Body of pancreas (tissue), 4 donors: ENCODE measurements around the gene NTRK1.

Experiments used
- POLR2A ChIP-seq, 3 donors: fragments of 450-650 bp; IDR thresholded peaks; one replicate each; pipeline ENCODE4 v1.6.1; 2016; ENCODE audit warnings: antibody characterized with exemption in 3 of 3, mild to moderate bottlenecking in 2 of 3
- TF ChIP-seq, protein P1 (sequence below), 7 experiments: fragments of 450-650 bp in 4 of 7; fragments of 200-600 bp in 3 of 7; sonication (generic) in 3 of 7; IDR thresholded peaks; one replicate each; pipeline ENCODE4 v1.5.1; 2016 to 2019; ENCODE audit warnings: antibody characterized with exemption in 7 of 7

DNA sequence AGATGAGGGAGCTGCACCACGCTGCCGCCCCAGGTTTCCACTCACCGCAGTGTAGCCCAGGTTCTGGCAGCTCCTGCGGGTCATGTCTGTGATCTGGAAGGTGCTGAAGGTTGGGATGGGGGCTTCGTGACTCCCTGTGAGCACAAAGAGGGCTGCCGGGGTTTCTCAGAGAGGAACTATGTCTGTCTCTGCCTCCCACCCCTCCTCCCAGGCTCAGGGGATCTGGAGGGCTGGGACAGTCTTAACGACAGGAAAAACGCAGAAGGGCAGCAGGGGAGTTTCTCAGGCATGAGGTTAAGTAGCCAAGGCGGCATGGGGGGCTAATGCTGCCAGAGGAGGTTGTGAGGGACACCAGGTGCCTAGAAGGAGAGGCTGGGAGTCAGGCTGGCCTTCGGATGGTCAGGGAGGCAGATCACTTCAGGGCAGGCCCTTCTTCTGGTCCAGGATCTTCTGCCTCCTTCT lies 44.7 kb upstream of the NTRK1 start:
- TF ChIP-seq POLR2A (IDR thresholded peaks at IDR 0.05): no peak
- TF ChIP-seq, protein P1, sequence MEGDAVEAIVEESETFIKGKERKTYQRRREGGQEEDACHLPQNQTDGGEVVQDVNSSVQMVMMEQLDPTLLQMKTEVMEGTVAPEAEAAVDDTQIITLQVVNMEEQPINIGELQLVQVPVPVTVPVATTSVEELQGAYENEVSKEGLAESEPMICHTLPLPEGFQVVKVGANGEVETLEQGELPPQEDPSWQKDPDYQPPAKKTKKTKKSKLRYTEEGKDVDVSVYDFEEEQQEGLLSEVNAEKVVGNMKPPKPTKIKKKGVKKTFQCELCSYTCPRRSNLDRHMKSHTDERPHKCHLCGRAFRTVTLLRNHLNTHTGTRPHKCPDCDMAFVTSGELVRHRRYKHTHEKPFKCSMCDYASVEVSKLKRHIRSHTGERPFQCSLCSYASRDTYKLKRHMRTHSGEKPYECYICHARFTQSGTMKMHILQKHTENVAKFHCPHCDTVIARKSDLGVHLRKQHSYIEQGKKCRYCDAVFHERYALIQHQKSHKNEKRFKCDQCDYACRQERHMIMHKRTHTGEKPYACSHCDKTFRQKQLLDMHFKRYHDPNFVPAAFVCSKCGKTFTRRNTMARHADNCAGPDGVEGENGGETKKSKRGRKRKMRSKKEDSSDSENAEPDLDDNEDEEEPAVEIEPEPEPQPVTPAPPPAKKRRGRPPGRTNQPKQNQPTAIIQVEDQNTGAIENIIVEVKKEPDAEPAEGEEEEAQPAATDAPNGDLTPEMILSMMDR (IDR thresholded peaks at IDR 0.05): no peak
